Stimulated activated CD8-positive, alpha-beta memory T cell treated with anti-CD3 and anti-CD28 coated beads, Interleukin-4, amount 100 ng/mL, for 1 hour (primary cell): ENCODE results near the gene MRPL47.
"Not testable (repeated sequence)": the region's sequence is repeated elsewhere in the genome, so short reads cannot be mapped to it uniquely, and the experiment has no call there.

ENCODE experiments used
- DNase-seq, 2 donors: peaks; one replicate each; pipeline ENCODE4 v3.0.0-alpha.2; 2020; ENCODE audit warnings: low read depth in 2 of 2, low spot score in 1 of 2

MRPL47 gene

DNA sequence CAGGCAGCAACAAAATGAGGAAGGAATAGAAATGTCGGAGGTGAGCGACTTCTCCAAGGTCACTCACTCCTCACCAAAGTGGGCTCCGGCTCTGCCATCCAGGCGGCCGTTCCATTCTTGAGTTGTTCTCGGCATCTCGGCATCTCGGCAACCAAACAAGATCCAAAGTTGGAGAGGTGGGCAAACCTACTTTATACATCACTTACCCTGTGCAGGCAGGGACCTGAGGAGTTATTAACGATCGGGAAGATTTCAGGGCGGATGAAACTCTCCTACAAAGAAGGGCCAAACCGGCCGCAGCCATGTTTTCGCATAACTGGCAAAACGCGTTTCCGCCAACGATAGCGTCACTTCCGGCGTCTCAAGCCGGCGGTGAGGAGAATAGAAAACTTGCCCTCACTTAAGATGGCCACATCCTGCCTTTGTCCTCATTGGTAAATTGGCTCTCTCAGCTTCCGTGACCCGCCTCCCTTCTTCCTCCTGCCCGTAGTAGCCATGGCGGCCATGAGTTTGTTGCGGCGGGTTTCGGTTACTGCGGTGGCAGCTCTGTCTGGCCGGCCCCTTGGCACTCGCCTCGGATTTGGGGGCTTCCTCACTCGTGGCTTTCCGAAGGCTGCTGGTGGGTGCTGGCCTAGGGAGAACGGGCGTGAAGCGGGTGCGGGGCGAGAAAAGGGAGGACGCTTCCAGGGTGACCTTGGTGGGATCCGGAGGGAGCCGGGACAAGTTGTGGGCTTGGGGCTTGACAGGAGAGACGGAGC lies at the start of gene MRPL47, which contains the start of gene NDUFB5:
MRPL47 (minus strand) TSS at position 318 of the 758 bp plus-strand sequence; CDS start at position 304, 14 bp downstream.
NDUFB5 (plus strand) TSS at position 474 of the 758 bp plus-strand sequence; CDS start at position 496, 22 bp downstream.
- peak; percentile 85 to 90 for DNase-seq

DNA sequence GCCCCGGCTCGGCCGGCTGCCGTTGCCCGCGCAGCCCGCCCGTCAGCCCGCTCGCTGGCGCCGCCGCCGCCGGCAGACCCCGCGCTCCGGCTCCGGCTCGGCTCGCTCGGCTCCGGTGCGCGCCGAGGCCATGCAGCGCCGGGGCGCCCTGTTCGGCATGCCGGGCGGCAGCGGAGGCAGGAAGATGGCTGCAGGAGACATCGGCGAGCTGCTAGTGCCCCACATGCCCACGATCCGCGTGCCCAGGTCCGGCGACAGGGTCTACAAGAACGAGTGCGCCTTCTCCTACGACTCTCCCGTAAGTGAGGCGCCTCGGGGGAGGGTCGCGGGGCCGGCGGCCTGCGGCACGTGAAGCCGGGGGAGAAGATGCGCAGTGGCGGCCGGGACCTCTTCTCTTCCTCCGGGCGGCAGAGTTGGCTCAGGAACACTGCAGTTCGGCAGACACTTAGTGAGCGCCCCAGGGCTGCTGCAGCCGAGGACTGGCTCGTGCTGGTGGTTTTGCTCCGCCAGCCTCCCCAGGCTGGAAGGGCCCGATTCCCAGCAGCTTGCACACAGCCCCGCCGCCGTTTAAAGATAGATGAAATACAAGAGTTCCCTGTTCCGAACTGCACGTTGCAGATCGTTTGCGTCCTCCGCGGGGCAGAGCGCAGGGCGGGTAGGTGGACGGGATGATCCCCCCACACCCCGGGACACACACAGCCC lies 48.8 kb upstream of the MRPL47 start:
- peak; percentile 21 to 31 for DNase-seq

DNA sequence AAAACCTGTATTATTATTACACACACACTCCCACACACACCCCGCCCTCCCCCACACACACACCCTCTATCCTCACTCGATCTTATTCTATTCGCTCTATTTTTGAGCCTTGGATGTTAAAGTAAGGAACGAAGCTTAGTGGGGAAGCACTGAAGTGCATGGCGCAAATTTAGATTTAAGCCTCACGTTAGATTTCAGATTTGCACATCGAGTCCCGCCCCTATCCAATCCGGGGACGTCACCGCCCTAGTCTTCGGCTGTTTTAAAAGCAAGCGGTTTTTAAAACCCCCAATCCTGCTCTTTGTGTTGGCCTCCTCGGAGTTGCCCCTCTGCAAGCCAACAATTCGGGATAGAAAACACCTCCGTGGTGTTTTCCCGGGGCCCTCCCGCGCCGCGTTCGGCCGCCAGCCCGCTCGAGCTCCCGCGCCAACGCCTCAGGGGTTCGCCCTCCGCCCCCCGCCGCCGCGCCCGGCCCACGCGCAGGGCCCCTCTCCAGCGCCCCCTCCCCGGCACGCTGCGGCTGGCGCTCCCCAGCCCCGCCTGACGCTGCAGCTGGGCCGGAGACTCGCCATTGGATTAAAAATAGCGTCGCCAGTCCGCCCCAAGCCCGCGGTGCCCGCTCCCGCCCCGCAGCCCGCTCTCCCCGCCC lies 48.1 kb upstream of the MRPL47 start, which contains the start of gene USP13:
USP13 (plus strand) TSS at position 594 of the 649 bp plus-strand sequence. CDS start 186 bp downstream, outside the sequence.
- DNase-seq, result peak; percentile 3 to 16

DNA sequence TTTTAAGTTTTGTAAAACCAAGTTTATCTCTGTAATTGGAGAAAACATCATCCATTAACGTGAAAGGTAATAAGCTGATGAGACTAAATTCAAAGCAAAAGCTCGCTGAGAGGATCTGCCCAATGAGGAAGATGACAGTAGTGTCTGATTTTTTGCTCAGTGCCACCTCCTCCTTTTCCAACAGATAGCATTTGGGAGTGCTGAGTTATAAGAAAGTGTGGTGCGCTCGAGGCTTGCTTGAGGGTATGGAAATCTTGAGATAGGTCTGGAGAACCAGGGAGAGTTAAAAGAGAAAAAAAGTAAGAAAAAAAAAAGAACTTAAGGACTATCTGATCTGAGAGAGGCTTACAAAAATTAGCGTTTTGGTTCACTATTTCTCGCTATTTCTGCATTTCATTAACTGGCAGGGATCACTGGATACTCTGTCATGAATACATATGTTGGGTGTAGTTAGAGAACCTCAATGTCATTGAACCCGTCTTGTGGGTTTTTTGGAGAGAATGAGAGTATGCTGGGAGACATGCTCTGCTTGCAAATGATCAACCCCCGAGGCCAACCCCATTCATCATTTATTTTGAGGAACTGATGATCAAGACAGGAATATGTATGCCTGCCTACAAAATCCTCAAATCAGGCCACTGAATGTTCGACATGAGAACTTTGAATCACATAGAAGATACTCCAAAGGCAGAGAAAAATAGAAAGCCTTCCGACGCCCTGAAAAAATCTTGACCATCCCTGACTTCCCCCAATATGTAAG lies 47.4 kb upstream of the MRPL47 start:
- DNase-seq, result no peak

DNA sequence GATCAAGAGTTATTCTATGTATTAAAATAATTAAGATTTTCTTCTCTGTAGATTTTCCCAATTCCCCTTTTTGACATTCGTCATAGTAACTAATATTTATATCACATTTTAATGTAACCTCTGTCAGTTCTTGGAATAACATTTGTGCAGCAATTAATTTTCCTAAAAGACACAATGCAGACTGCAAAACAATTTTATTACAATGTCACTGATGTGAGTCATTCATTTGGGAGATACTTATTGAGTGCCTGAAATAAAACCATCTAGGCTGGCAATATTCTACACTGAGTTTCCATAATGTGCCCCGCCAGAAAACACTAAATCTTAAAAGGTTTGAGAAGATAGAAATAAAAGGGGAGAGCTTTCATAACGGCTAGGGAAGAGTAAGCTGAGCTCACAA lies 41.7 kb upstream of the MRPL47 start:
- DNase-seq, result no peak

DNA sequence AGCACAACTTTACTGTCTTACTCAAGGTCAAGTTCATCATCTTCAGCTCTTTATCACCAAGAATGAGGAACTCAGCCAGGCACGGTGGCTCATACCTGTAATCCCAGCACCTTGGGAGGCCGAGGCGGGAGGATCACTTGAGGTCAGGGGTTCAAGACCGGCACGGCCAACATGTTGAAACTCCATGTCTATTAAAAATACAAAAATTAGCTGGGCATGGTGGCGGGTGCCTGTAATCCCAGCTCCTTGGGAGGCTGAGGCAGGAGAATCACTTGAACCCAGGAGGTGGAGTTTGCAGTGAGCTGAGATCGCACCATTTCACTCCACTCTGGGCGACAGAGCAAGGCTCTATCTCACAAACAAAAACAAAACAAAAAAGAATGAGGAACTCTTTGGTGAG lies 39.4 kb upstream of the MRPL47 start:
- DNase-seq, result not testable (repeated sequence)

DNA sequence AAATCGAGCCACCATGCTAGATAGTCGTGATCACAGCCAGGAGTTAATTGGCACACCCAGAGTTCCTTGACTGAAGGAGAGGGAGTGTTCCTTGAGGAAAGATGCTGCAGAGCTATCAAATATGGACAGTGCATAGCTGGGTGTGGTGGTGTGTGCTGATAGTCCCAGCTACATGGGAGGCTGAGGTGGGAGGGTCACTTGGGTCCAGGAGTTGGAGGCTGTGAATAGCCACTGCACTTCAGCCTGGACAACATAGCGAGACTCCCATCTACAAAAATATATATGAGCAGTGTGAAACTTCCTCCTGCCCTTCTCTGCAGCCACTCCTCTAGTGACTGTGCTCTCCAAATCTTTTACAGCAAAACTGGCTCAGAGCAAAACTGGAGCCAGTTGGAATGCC lies 38.4 kb upstream of the MRPL47 start:
- no peak for DNase-seq

DNA sequence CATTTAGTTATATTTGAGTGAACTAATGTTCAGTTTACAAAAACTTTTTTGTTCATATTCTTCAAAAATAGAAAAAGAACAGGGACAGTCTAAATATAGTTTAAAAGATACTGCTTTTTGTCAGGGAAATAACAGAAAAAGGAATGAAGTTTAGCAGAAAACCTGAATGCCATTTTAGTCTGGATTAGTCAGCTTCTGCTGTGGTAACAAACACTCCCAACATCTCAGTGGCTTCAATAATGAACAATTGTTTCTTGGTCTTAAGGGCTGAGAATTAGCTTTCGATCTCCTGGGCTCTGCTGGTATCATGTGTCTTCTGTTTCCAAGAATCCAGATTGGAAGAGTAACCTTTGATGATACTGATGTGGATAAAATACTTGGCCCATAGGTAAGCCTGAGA lies 36.0 kb upstream of the MRPL47 start:
- no peak for DNase-seq

DNA sequence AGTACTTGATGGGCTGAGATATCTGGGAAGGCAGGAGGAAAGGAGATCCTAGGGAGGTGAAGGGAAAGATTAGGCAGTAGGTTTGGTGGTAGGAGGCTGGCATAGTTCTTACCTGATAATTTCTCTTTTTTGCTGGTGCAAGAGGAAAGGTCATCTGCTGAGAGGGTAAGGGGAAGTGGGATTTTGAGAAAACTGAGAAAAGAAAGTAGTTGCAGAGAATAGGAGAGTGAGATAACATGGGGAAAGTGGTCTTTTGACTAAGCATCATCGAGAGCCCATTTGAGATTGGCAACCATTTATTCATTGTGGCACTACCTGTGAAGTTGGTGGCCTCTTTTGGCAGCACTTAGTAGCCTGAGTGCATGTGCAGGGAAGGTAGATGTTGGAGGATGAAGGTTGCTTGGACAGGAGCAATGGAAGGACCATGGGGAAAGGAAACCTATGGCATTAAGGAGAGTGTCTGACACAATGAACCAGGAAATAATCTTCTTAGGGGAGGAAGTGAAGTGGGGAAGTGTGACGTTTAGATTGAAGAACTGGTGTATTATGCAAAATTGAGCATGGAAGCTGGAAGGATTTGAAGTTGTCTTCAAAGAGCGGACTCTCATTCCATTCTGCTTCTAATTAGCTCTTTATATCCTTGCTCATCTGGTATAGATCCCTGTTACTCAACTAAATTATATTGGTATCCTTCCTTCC lies 26.5 kb upstream of the MRPL47 start:
- no peak for DNase-seq

DNA sequence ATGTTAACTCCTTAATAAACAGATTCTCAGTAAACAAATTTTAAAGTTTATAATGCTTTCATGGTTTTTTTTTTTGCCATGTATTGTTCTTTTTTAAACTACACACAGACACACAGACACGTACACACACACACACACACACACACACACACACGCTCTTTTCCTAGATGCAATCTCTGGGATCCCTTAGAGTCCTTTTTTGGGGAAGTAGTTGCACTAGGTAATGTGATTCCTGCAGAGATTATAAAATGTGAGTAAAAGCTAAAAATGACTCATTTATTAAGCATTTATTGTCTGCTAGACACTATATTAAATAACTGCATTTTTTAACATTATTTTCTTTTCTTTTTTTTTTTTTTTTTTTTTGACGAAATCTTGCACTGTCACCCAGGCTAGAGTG lies 20.0 kb upstream of the MRPL47 start:
- no peak for DNase-seq

DNA sequence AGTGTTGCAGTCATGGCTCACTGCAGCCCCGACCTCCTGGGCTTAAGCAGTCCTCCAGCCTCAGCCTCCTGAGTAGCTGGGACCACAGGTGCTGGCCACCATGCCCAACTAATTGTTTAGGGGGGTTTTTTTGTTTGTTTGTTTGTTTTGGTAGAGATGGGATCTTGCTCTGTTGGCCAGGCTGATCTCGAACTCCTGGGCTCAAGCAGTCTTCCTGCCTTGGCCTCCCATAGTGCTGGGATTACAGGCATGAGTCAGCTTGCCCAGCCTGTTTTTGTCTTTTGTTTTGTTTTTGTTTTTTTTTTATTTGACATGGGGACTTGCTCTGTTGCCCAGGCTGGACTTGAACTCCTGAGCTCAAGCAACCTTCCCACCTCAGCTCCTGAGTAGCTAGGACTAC lies 17.6 kb upstream of the MRPL47 start:
- no peak for DNase-seq

DNA sequence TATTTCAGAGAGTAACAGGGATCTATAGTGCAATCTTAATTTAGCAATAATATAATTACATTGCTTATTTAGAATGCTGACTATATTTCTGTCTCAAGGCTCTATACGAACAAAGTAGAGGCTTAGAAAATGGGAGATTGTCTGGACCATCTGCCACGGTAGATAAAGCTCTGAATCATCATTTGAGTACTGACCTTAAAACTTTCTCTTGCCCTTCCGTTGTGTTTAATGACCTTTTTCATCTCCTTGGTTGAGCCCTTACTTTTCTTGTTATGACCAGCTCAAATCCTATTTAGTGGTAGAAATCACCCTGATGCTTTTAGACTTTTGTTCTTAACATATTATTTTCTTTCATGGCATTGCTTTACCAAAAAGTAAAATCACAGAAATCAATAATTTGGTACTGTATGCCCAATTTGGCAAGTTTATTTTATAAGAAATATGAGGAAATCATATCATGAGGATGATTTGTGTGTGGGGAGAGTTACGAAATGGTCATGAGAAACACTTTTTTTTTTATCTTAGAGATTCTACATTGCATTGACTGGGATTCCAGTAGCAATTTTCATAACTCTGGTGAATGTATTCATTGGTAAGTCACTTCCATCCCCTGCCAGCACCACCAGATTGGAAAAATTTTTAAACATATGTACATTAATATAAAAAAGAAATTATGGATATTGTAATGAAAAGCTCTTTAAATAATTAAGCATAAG lies 11.2 kb upstream of the MRPL47 start:
- no peak for DNase-seq

DNA sequence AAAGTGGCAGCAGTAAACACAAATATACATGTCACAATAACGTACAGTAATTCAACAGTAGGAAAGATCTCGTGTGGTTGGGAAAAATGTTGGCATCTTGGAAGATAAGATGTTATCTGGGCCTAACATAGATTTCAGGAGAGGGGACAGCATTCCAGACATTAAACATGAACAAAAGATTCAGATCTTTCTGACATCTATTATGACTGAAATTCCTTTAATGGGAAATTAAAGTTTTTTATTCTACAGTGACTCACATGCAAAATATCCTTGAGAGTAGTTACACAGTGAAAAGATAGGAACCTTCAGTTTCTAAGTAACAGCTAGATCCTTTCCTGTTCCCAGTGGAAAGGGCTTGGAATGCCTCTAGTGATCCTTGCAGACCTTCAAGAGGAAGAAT lies 9.4 kb upstream of the MRPL47 start:
- no peak for DNase-seq

DNA sequence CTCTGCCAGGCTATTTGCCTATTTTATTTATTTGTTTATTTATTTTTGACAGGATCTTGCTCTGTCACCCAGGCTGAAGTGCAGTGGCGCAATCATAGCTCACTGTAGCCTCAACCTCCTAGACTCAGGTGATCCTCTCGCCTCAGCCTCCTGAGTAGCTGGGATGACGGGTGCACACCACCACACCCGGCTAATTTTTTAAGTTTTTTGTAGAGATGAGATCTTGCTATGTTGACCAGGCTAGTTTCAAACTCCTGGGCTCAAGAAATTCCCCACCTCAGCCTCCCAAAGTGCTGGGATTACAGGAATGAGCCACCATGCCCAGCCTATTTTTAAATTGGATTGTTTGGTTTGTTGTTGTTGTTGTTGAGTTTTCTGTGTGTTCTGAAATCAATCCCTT lies 5.6 kb upstream of the MRPL47 start:
- no peak for DNase-seq

DNA sequence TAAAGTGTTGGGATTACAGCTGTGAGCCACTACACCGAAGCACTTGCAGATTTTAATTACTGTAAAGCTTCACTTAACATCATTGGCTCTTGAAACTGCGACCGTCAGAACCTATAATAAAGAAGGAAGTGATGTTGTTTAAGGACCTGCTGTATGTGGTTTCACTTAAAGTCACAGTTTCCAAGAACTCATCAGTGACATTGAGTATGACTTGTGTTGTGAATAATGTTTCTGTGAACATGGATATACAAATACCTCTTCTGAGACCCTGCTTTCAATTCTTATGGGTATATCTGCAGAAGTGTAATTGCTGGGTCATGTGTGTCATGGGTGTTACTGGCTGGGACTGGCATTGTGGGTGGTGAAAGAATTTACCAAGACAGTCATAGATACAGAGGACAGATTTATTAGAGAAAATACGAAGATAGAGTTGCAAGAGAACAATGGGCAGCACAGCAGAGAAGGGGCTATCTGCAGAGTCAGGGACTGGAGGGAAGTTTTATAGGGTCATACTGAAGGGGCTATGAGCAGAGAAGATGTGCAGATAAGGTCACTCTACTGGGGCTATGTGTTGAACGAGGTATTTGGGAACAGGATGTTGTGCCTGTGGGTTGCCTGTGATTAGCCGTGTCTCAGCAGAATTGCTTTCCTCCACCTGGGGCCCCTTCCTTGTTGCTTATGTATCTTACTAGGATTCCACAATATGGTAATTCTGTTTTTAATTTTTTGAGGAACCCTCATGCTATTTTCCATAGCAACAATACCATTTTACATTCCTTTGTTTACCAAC lies 4.7 kb upstream of the MRPL47 start:
- DNase-seq, result no peak

DNA sequence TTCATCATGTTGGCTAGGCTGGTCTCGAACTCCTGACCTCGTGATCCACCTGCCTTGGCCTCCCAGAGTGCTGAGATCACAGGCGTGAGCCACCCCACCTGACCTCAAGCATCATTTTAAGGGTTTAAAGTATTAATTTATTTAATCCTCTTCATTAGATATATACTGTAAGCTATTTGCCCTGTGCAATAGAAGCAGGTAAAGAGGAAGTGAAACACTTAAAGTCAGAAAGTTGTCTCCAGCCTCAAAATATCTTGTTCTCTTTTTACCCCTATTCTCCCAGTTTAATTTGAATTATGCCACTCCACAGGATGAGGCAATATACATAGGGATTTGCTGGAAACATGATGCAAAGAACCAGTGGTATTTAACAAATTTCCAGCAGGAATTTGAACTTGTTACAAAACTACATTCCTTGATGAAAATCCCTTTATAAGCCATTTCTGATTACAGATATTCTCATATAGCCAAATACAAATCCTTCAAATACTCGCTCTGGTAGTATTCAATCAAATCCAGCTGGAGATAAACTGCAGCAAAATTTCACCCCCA lies 2.2 kb upstream of the MRPL47 start:
- no peak for DNase-seq

DNA sequence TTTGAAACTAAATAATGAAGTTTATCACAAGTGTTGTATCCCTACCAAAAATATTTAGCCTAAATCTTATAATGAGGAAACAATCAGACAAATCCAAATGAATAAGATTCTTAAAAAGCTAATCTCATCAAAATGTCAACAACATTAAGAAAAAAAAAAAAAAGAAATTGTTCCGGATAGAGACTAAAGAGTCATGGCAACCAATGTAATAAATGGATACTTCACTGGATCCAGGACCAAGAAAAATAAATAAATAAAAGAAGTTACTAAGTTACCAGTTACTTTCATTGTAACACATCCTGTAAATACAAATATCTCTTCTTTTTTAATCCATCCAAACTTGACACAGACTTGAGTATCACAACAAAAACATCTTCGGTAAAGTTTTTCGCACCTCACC lies 607 bp downstream of the MRPL47 start:
- DNase-seq, result no peak

DNA sequence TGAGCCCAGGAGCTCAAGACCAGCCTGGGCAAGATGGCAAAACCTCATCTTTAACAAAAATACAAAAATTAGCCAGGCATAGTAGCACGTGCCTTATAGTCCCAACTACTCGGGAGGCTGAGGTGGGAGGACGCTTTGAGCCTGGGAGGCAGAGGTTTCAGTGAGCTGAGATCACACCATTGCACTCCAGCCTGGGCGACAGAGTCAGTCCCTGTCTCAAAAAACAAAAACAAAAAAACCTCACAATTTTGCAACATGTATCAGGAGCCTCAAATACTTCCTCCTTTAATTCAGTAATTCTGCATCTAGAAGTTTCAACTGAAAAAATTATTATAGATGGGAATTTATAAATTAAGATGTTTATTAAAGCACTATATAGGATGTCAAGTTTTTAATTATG lies 1.1 kb downstream of the MRPL47 start:
- no peak for DNase-seq

DNA sequence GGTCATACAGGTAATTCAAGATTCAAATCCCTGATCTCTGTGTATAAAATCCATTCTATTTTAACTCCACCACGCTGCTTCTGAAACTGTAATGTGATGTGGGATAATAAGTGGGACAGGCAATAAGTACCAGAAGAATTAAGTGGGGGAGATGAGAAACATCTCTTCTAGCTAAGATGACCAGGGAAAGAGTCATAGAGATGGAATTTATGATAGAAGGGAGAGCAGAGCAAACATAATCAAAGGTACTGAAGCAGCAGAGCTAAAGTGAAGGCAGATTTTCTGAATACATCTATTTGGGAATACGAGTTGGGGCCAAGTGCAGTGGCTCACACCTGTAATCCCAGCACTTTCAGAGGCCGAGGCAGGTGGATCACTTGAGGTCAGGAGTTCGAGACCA lies 4.9 kb downstream of the MRPL47 start:
- no peak for DNase-seq
